Endothelial cell of umbilical vein (primary cell): ENCODE results near the gene CBL. TPM values are rescaled to one million over a fixed set of nuclear protein-coding genes. Genes with fewer than 3 reads are reported as not detected.

Experiments
- BruUV-seq: library from RNA; stranded (reverse); fragments of 400-500 nt; replicated peaks from 2 replicates; lab custom pipeline; 2021; lab: Mats Ljungman, UMichigan
- CTCF ChIA-PET: fragments of 300-600, 350-600 bp; sonication (Branson Sonifier 250); formaldehyde crosslinking; loops from one replicate; lab custom pipeline; 2021; ENCODE audit warnings: antibody characterized with exemption, inconsistent platforms; lab: Charles Lee
- POLR2A ChIA-PET: fragments of 300-600, 350-600 bp; sonication (Branson Sonifier 250); formaldehyde crosslinking; loops from one replicate; lab custom pipeline; 2021; ENCODE audit warnings: antibody characterized with exemption, inconsistent platforms; lab: Charles Lee
- DNase-seq: peaks from one replicate; pipeline ENCODE4 v3.0.0-alpha.2; 2011; ENCODE audit warnings: low read depth, low spot score
- FAIRE-seq: peaks from 2 replicates; lab custom pipeline; 2011; peaks lifted over from hg19 to GRCh38; lab: Jason Lieb, UNC
- H2AFZ ChIP-seq: 2 replicates; pipeline ENCODE4 v1.6.0; 2012; ENCODE audit warnings: low read depth, low read length, control low read depth, inconsistent platforms
- H3K27ac ChIP-seq: 2 replicates; pipeline ENCODE4 v1.5.1; 2011; ENCODE audit warnings: low read depth, mild to moderate bottlenecking, control low read depth, low read length, moderate library complexity; ENCODE audit not compliant: insufficient read depth
- H3K27me3 ChIP-seq, 2 experiments: 2 replicates each; pipeline versions ENCODE4 v1.6.0 to v1.6.1; 2011; ENCODE audit warnings: low read length in 2 of 2, mixed read lengths in 1 of 2; ENCODE audit not compliant: control insufficient read depth in 2 of 2, insufficient read depth in 2 of 2
- H3K36me3 ChIP-seq, 2 experiments: 2 replicates in 1 of 2; 3 replicates in 1 of 2; pipeline ENCODE4 v1.5.1; 2011; ENCODE audit warnings: low read length in 2 of 2, mild to moderate bottlenecking in 1 of 2, moderate library complexity in 1 of 2; ENCODE audit not compliant: control insufficient read depth in 2 of 2, insufficient read depth in 2 of 2; ENCODE audit errors: extremely low read depth in 1 of 2
- H3K4me1 ChIP-seq: 3 replicates; pipeline ENCODE4 v1.5.1; 2011; ENCODE audit warnings: mild to moderate bottlenecking, low read length; ENCODE audit not compliant: control insufficient read depth, insufficient read depth; ENCODE audit errors: extremely low read depth
- H3K4me2 ChIP-seq: 2 replicates; pipeline ENCODE4 v1.6.1; 2011; ENCODE audit warnings: low read length, control low read depth, mixed read lengths; ENCODE audit not compliant: insufficient read depth
- H3K4me3 ChIP-seq, 3 experiments: fragments of 200-600 bp in 1 of 3; sonication (generic), shearing (Covaris generic) in 1 of 3; replicated peaks in 1 of 3; 2 replicates each; pipeline ENCODE4 v1.5.1; 2011 to 2016; ENCODE audit warnings: control low read depth in 3 of 3, low read length in 3 of 3, mild to moderate bottlenecking in 2 of 3, inconsistent platforms in 1 of 3, low read depth in 1 of 3, moderate library complexity in 1 of 3; ENCODE audit not compliant: insufficient read depth in 1 of 3
- H3K79me2 ChIP-seq: 2 replicates; pipeline ENCODE4 v1.6.0; 2012; ENCODE audit warnings: low read length, inconsistent platforms; ENCODE audit not compliant: control insufficient read depth, insufficient read depth
- H3K9ac ChIP-seq: replicated peaks from 2 replicates; pipeline ENCODE3; 2011; ENCODE audit warnings: low read length, control low read depth; ENCODE audit not compliant: insufficient read depth; ENCODE audit errors: extremely low read depth
- H3K9me1 ChIP-seq: replicated peaks from 3 replicates; pipeline ENCODE4 v1.6.0; 2011; ENCODE audit warnings: mild to moderate bottlenecking, low read length; ENCODE audit not compliant: control insufficient read depth, insufficient read depth; ENCODE audit errors: extremely low read depth
- H3K9me3 ChIP-seq: replicated peaks from 2 replicates; pipeline ENCODE4 v1.5.1; 2012; ENCODE audit warnings: low read length, inconsistent platforms; ENCODE audit not compliant: control insufficient read depth, insufficient read depth
- H4K20me1 ChIP-seq: replicated peaks from 2 replicates; pipeline ENCODE3; 2011; ENCODE audit warnings: mild to moderate bottlenecking, low read length; ENCODE audit not compliant: control insufficient read depth, insufficient read depth; ENCODE audit errors: extremely low read depth
- FOS ChIP-seq: IDR thresholded peaks from 2 replicates; pipeline ENCODE4 v1.6.1; 2011; ENCODE audit warnings: mild to moderate bottlenecking, low read length, moderate library complexity, borderline replicate concordance; ENCODE audit not compliant: insufficient read depth
- JUN ChIP-seq: IDR thresholded peaks from 2 replicates; pipeline ENCODE4 v1.6.1; 2011; ENCODE audit warnings: borderline replicate concordance, low read depth; ENCODE audit not compliant: insufficient read length, insufficient read depth
- POLR2AphosphoS5 ChIP-seq: IDR thresholded peaks from 2 replicates; pipeline ENCODE4 v1.6.1; 2012; ENCODE audit warnings: low read depth, mild to moderate bottlenecking, control low read depth, low read length, moderate library complexity; ENCODE audit not compliant: insufficient read depth
- dilution Hi-C: fragments of 300-500 bp; cut with MboI; formaldehyde crosslinking; loops from one replicate; pipeline ENCODE4 v1.15.0; 2019; ENCODE audit warnings: low sequenced_read_pairs; ENCODE audit not compliant: extremely low pct_ligation_motif_present
- intact Hi-C: fragments of 100-400 bp; cut with micrococcal nuclease; formaldehyde crosslinking; loops from one replicate; pipeline ENCODE4 v1.10.0; 2022
- polyA plus RNA-seq, 4 experiments: library from polyadenylated mRNA; depleted of rRNA in 3 of 4; stranded (reverse) in 3 of 4; unstranded in 1 of 4; fragments of >200 nt; gene quantifications; 2 replicates each; pipeline versions ENCODE4 v1.2.1 to v1.2.3, GENCODE V29; 2011 to 2012; ENCODE audit warnings: missing spikeins in 1 of 4
- total RNA-seq: library from RNA; stranded (reverse); gene quantifications from 2 replicates; pipeline ENCODE4 v1.2.3, GENCODE V29; 2021

CBL gene
- total and polyA plus RNA-seq, 2 donors (not counting 3 experiments of a cell fraction or from before 2014, with no cell fraction given): 15.5 to 41.5 TPM

- Histone ChIP-seq H3K9me1 (no peaks in the 10 kb centered on the region), H3K9ac (no peak overlapping the region), H3K27me3 (no peaks in the 10 kb centered on the region), H3K4me1 (peaks cover 23% of the 10 kb centered on the region), H3K4me2 (no peak overlapping the region), H3K9me3 (no peaks in the 10 kb centered on the region), H4K20me1 (no peaks in the 10 kb centered on the region), H3K4me3 (no peak overlapping the region), H3K79me2 (no peaks in the 10 kb centered on the region), H3K27ac (no peak overlapping the region), H3K36me3 (no peaks in the 10 kb centered on the region), H2AFZ (no peak overlapping the region)
- no TSS peak for BruUV-seq
- ChIA-PET POLR2A (no interaction called here), CTCF (interaction anchor here (1.0 to 1.2 kb wide), 2 partner anchors 28 to 111 kb away, joined by 3 to 4 read pairs; no protein-coding TSS in a partner anchor)
- TF ChIP-seq POLR2AphosphoS5: no peak
- intact Hi-C loops: no loop called here
- DNase-seq (no peak), FAIRE-seq (no peak)
- dilution Hi-C loops: no loop called here
Measured at GRCh38 chr11:119173453-119173852, 32.7 kb upstream of the CBL start.

- peak; percentile 34 for DNase-seq
- peak; percentile 71 for TF ChIP-seq JUN
- TF ChIP-seq POLR2AphosphoS5: no peak
- TF ChIP-seq FOS: peak; percentile 72
- no peaks in the 10 kb centered on the region for H3K79me2 ChIP-seq
- H3K9ac ChIP-seq: no peak overlapping the region
- H3K27me3 ChIP-seq: no peaks in the 10 kb centered on the region
- dilution Hi-C loops (no loop called here), intact Hi-C loops (no loop called here)
- FAIRE-seq: peak; percentile 89
- peak overlapping the region; percentile 29 for H2AFZ ChIP-seq
- H3K9me1 ChIP-seq: no peaks in the 10 kb centered on the region
- H4K20me1 ChIP-seq: no peaks in the 10 kb centered on the region
- peak overlapping the region; percentile 43 for H3K27ac ChIP-seq
- no peak overlapping the region for H3K4me2 ChIP-seq
- H3K36me3 ChIP-seq: no peaks in the 10 kb centered on the region
- POLR2A ChIA-PET: no interaction called here
- CTCF ChIA-PET: no interaction called here
- no peaks in the 10 kb centered on the region for H3K9me3 ChIP-seq
- H3K4me1 ChIP-seq: peaks cover 18% of the 10 kb centered on the region
- no peak overlapping the region for H3K4me3 ChIP-seq
- no TSS peak for BruUV-seq
Measured at GRCh38 chr11:119175493-119176077, 30.6 kb upstream of the CBL start.
